Activated CD4-positive, alpha-beta T cell treated with anti-CD3 and anti-CD28 coated beads for 24 hours (primary cell): Measurements from ENCODE around the gene OR6N2.

Source experiments
- DNase-seq, 2 donors: peaks; one replicate each; pipeline ENCODE4 v3.0.0-alpha.2; 2020; ENCODE audit warnings: low read depth in 2 of 2

Gene OR6N2

GRCh38 chr1:158754420-158754819 is 26.6 kb downstream of the OR6N2 start, which contains the start of gene OR6K6:
Gene OR6K6 (plus strand): TSS chr1:158754720. CDS start chr1:158754888, 168 bp downstream.
- no peak for DNase-seq

GRCh38 chr1:158752155-158752712 is 28.8 kb downstream of the OR6N2 start:
- DNase-seq, result no peak

GRCh38 chr1:158735848-158736247 is 45.2 kb downstream of the OR6N2 start:
- no peak for DNase-seq

- no peak for DNase-seq
These were observed 48.5 kb downstream of the OR6N2 start for GRCh38 chr1:158732524-158732923.

GRCh38 chr1:158731707-158732106 is 49.3 kb downstream of the OR6N2 start:
- DNase-seq, result no peak

GRCh38 chr1:158730453-158730852 is 50.6 kb downstream of the OR6N2 start:
- no peak for DNase-seq

- DNase-seq, result no peak
These were observed 52.3 kb downstream of the OR6N2 start for GRCh38 chr1:158728510-158729225.

GRCh38 chr1:158724442-158724841 is 56.6 kb downstream of the OR6N2 start:
- no peak for DNase-seq
